ENCODE results near the gene HDAC9. TPM values are rescaled to one million over a fixed set of nuclear protein-coding genes. Genes with fewer than 3 reads are reported as not detected.

HDAC9 gene
- polyA plus RNA-seq, 3 donors = 41.7 to 51.2 (median 44.2) TPM

GRCh38 chr7:18886832-18887231 lies 391.3 kb downstream of the HDAC9 start:
- Mint-ChIP-seq H3K9me3 (peaks cover 0 to 8% (median 3%) of the 10 kb centered on the region in 7 donors), H3K4me1 (no peaks in the 10 kb centered on the region), H3K27ac (no peak overlapping the region), H3K36me3 (no peaks in the 10 kb centered on the region), H3K27me3 (ENCODE audit: low read depth in 3 of 3) (no peaks in the 10 kb centered on the region), H3K4me3 (no peak overlapping the region)
- Histone ChIP-seq H3K9me3 (replicated peaks in 1 of 2; ENCODE audit: control insufficient read depth in 1 of 2, insufficient read depth in 1 of 2, low read length in 2 of 2) (peaks cover 0 to 3% of the 10 kb centered on the region in 2 donors), H3K4me2 (replicated peaks; ENCODE audit: extremely low read depth, low read length, poor library complexity, severe bottlenecking) (no peak overlapping the region), H3K9ac (ENCODE audit: insufficient read depth, low read length, poor library complexity, severe bottlenecking) (no peak overlapping the region), H4K20me1 (ENCODE audit: insufficient read depth, low read length) (no peaks in the 10 kb centered on the region), H3K4me1 (ENCODE audit: control insufficient read depth in 1 of 2, insufficient read depth in 2 of 2, low read length in 2 of 2) (no peaks in the 10 kb centered on the region), H3K27ac (ENCODE audit: low read depth in 1 of 2, low read length in 2 of 2) (no peak overlapping the region), H3K27me3 (ENCODE audit: control insufficient read depth in 2 of 2, insufficient read depth in 2 of 2, low read length in 2 of 2) (no peaks in the 10 kb centered on the region), H3K4me3 (replicated peaks in 1 of 3; ENCODE audit: low read depth in 2 of 3, low read length in 3 of 3) (no peak overlapping the region), H2AFZ (ENCODE audit: insufficient read depth, low read depth, low read length, poor library complexity, severe bottlenecking) (no peak overlapping the region), H3K36me3 (replicated peaks in 1 of 2; ENCODE audit: control insufficient read depth in 1 of 2, insufficient read depth in 2 of 2, low read length in 2 of 2) (no peaks in the 10 kb centered on the region), H3K79me2 (ENCODE audit: insufficient read depth, low read length) (no peaks in the 10 kb centered on the region)
- no peak for DNase-seq
- no CpG with 5 or more reads among the region's 4 CpGs for WGBS (ENCODE audit: insufficient coverage)
- intact Hi-C loops (cut with micrococcal nuclease) = no loop called here
- no peak for TF ChIP-seq CTCF (IDR thresholded peaks at IDR 0.05)

- Mint-ChIP-seq H3K4me1 (no peaks in the 10 kb centered on the region), H3K27ac (no peak overlapping the region), H3K27me3 (ENCODE audit: low read depth in 3 of 3) (no peaks in the 10 kb centered on the region), H3K4me3 (no peak overlapping the region), H3K9me3 (peaks cover 0 to 6% (median 3%) of the 10 kb centered on the region in 7 donors), H3K36me3 (no peaks in the 10 kb centered on the region)
- Histone ChIP-seq H3K9ac (ENCODE audit: insufficient read depth, low read length, poor library complexity, severe bottlenecking) (no peak overlapping the region), H3K4me3 (replicated peaks in 1 of 3; ENCODE audit: low read depth in 2 of 3, low read length in 3 of 3) (no peak overlapping the region), H3K36me3 (replicated peaks in 1 of 2; ENCODE audit: control insufficient read depth in 1 of 2, insufficient read depth in 2 of 2, low read length in 2 of 2) (no peaks in the 10 kb centered on the region), H3K27ac (ENCODE audit: low read depth in 1 of 2, low read length in 2 of 2) (no peak overlapping the region), H3K79me2 (ENCODE audit: insufficient read depth, low read length) (no peaks in the 10 kb centered on the region), H3K4me1 (ENCODE audit: control insufficient read depth in 1 of 2, insufficient read depth in 2 of 2, low read length in 2 of 2) (no peaks in the 10 kb centered on the region), H3K4me2 (replicated peaks; ENCODE audit: extremely low read depth, low read length, poor library complexity, severe bottlenecking) (no peak overlapping the region), H3K27me3 (ENCODE audit: control insufficient read depth in 2 of 2, insufficient read depth in 2 of 2, low read length in 2 of 2) (no peaks in the 10 kb centered on the region), H4K20me1 (ENCODE audit: insufficient read depth, low read length) (no peaks in the 10 kb centered on the region), H3K9me3 (replicated peaks in 1 of 2; ENCODE audit: control insufficient read depth in 1 of 2, insufficient read depth in 1 of 2, low read length in 2 of 2) (peaks cover 0 to 3% of the 10 kb centered on the region in 2 donors), H2AFZ (ENCODE audit: insufficient read depth, low read depth, low read length, poor library complexity, severe bottlenecking) (no peak overlapping the region)
- TF ChIP-seq CTCF (IDR thresholded peaks at IDR 0.05) = no peak
- no CpG with 5 or more reads among the region's 1 CpG for WGBS (ENCODE audit: insufficient coverage)
- no peak for DNase-seq
- intact Hi-C loops (cut with micrococcal nuclease) = no loop called here
Observed at GRCh38 chr7:18889436-18889835, 393.9 kb downstream of the HDAC9 start.
